Peyer's patch (tissue), 4 donors: ENCODE measurements around the gene MAPK8IP1. TPM values are rescaled to one million over a fixed set of nuclear protein-coding genes. Genes with fewer than 3 reads are reported as not detected.
A peak's percentile ranks its signal among the peaks of the same experiment; 100 is the strongest.

Source experiments
- DNase-seq, 3 donors: peaks; one replicate each; pipeline ENCODE4 v3.0.0-alpha.2; 2017 to 2019
- H3K27ac ChIP-seq, 4 donors: fragments of 200-600 bp; sonication (generic); one replicate each; pipeline ENCODE4 v1.5.1; 2016 to 2019
- H3K27me3 ChIP-seq, 2 donors: fragments of 200-600 bp; sonication (generic); one replicate each; pipeline ENCODE4 v1.5.1; 2019
- H3K36me3 ChIP-seq, 3 donors: fragments of 200-600 bp; sonication (generic); one replicate each; pipeline ENCODE4 v1.5.1; 2016 to 2019
- H3K4me1 ChIP-seq, 4 donors: fragments of 200-600 bp; sonication (generic); one replicate each; pipeline ENCODE4 v1.5.1; 2016 to 2019
- H3K4me3 ChIP-seq, 4 donors: fragments of 200-600 bp; sonication (generic); 1 replicate in 3 of 4; 2 replicates in 1 of 4; pipeline ENCODE4 v1.5.1; 2016 to 2019; ENCODE audit warnings: mild to moderate bottlenecking in 1 of 4
- H3K9me3 ChIP-seq, 4 donors: fragments of 200-600 bp; sonication (generic); one replicate each; pipeline ENCODE4 v1.5.1; 2016 to 2019; ENCODE audit warnings: mild to moderate bottlenecking in 1 of 4
- CTCF ChIP-seq, 6 experiments: fragments of 450-650 bp in 4 of 6; fragments of 200-600 bp in 2 of 6; sonication (generic) in 1 of 6; IDR thresholded peaks; one replicate each; pipeline ENCODE4 v1.5.1; 2017 to 2019; ENCODE audit warnings: antibody characterized with exemption in 6 of 6, mild to moderate bottlenecking in 3 of 6, moderate library complexity in 1 of 6
- POLR2A ChIP-seq, 2 donors: fragments of 450-650 bp; IDR thresholded peaks; one replicate each; pipeline ENCODE4 v1.5.1; 2017; ENCODE audit warnings: antibody characterized with exemption in 2 of 2, mild to moderate bottlenecking in 2 of 2, moderate library complexity in 2 of 2
- total RNA-seq, 4 donors: library from RNA; depleted of rRNA; stranded (reverse); fragments of >200 nt; gene quantifications; one replicate each; pipeline ENCODE4 v1.1.0, GENCODE V29; 2016

MAPK8IP1 gene
- total RNA-seq, 4 donors from 2014 or later: 1.1 to 17.3 (median 3.3) TPM

GRCh38 chr11:45933131-45933831 lies 47.8 kb downstream of the MAPK8IP1 start:
- Histone ChIP-seq H3K4me1 (peaks cover 0 to 27% (median 16%) of the 10 kb centered on the region in 4 donors), H3K27me3 (no peaks in the 10 kb centered on the region), H3K9me3 (no peaks in the 10 kb centered on the region), H3K27ac (peak overlapping the region in 1 of 4 donors; percentile 57), H3K4me3 (peak overlapping the region in 1 of 4 donors; percentile 10), H3K36me3 (peaks cover 0 to 51% (median 0%) of the 10 kb centered on the region in 3 donors)
- peak in 2 of 3 donors; percentile 73 to 74 for DNase-seq
- TF ChIP-seq POLR2A (IDR thresholded peaks at IDR 0.05) (no peak), CTCF (IDR thresholded peaks at IDR 0.05) (no peak)

- peaks cover 0 to 27% (median 16%) of the 10 kb centered on the region in 4 donors for H3K4me1 ChIP-seq
- H3K4me3 ChIP-seq: no peak overlapping the region
- TF ChIP-seq POLR2A (IDR thresholded peaks at IDR 0.05) (no peak), CTCF (IDR thresholded peaks at IDR 0.05) (no peak)
- no peaks in the 10 kb centered on the region for H3K27me3 ChIP-seq
- DNase-seq: no peak
- peak overlapping the region in 1 of 4 donors; percentile 57 for H3K27ac ChIP-seq
- no peaks in the 10 kb centered on the region for H3K9me3 ChIP-seq
- H3K36me3 ChIP-seq: peaks cover 0 to 53% (median 0%) of the 10 kb centered on the region in 3 donors
These were observed 48.6 kb downstream of the MAPK8IP1 start for GRCh38 chr11:45933846-45934579.

- Histone ChIP-seq H3K9me3 (no peaks in the 10 kb centered on the region), H3K27ac (peak overlapping the region in 1 of 4 donors; percentile 57), H3K36me3 (peaks cover 0 to 53% (median 0%) of the 10 kb centered on the region in 3 donors), H3K4me3 (no peak overlapping the region), H3K27me3 (no peaks in the 10 kb centered on the region), H3K4me1 (peaks cover 0 to 22% (median 13%) of the 10 kb centered on the region in 4 donors)
- no peak for TF ChIP-seq CTCF (IDR thresholded peaks at IDR 0.05)
- no peak for TF ChIP-seq POLR2A (IDR thresholded peaks at IDR 0.05)
- no peak for DNase-seq
These were observed 49.3 kb downstream of the MAPK8IP1 start for GRCh38 chr11:45934580-45935318.

GRCh38 chr11:45935349-45936064 lies 50.1 kb downstream of the MAPK8IP1 start:
- no peak overlapping the region for H3K4me3 ChIP-seq
- no peaks in the 10 kb centered on the region for H3K9me3 ChIP-seq
- H3K27me3 ChIP-seq: no peaks in the 10 kb centered on the region
- H3K36me3 ChIP-seq: peaks cover 0 to 53% (median 0%) of the 10 kb centered on the region in 3 donors
- H3K27ac ChIP-seq: peak overlapping the region in 1 of 4 donors; percentile 57
- TF ChIP-seq CTCF (IDR thresholded peaks at IDR 0.05) (no peak), POLR2A (IDR thresholded peaks at IDR 0.05) (no peak)
- peaks cover 0 to 18% (median 8%) of the 10 kb centered on the region in 4 donors for H3K4me1 ChIP-seq
- DNase-seq: no peak

GRCh38 chr11:45936511-45937054 lies 51.1 kb downstream of the MAPK8IP1 start:
- TF ChIP-seq POLR2A (IDR thresholded peaks at IDR 0.05): no peak
- TF ChIP-seq CTCF (IDR thresholded peaks at IDR 0.05): no peak
- peaks cover 0 to 53% (median 0%) of the 10 kb centered on the region in 3 donors for H3K36me3 ChIP-seq

More at GRCh38 chr11:45936511-45937054, 51.1 kb downstream of the MAPK8IP1 start:
- H3K27me3 ChIP-seq: no peaks in the 10 kb centered on the region
- H3K27ac ChIP-seq: no peak overlapping the region
- no peaks in the 10 kb centered on the region for H3K9me3 ChIP-seq
- DNase-seq: no peak
- no peak overlapping the region for H3K4me3 ChIP-seq
- peaks cover 0 to 10% (median 2%) of the 10 kb centered on the region in 4 donors for H3K4me1 ChIP-seq
